Measurements from ENCODE around the gene KDM5D. TPM values are rescaled to one million over a fixed set of nuclear protein-coding genes. Genes with fewer than 3 reads are reported as not detected.

Gene KDM5D
- total and polyA plus RNA-seq, 2 donors (not counting 3 experiments of a cell fraction or from before 2014, with no cell fraction given), result 30.3 to 40.2 TPM

DNA sequence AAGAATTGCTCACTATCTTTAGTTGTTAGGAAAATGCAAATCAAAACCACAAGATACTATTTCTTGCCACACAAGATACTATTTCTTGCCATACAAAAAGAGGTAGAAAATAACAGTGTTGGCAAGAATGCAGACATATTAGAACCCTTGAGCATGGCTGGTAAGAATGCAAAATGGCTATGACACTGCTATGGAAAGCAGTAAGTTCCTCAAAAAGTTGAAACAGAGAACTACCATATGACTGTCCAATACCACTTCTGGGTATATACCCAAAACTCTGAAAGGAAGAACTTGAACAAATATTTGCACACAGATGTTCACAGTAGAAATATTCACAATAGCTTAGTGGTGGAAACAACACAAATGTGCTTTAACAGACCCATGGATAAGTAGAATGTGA lies 26.6 kb downstream of the KDM5D start:
- ChIA-PET POLR2A (no interaction called here), CTCF (no interaction called here)
- no TSS peak for BruUV-seq (replicated peaks)
- TF ChIP-seq EZH2 (IDR thresholded peaks at IDR 0.05; ENCODE audit: borderline replicate concordance, low read depth, low read length, severe bottlenecking) (no peak), POLR2AphosphoS5 (IDR thresholded peaks at IDR 0.05; ENCODE audit: insufficient read depth, low read depth, low read length) (no peak), POLR2A (IDR thresholded peaks at IDR 0.05; ENCODE audit: low read depth, low read length) (no peak)
- TF ChIP-seq, protein P1, sequence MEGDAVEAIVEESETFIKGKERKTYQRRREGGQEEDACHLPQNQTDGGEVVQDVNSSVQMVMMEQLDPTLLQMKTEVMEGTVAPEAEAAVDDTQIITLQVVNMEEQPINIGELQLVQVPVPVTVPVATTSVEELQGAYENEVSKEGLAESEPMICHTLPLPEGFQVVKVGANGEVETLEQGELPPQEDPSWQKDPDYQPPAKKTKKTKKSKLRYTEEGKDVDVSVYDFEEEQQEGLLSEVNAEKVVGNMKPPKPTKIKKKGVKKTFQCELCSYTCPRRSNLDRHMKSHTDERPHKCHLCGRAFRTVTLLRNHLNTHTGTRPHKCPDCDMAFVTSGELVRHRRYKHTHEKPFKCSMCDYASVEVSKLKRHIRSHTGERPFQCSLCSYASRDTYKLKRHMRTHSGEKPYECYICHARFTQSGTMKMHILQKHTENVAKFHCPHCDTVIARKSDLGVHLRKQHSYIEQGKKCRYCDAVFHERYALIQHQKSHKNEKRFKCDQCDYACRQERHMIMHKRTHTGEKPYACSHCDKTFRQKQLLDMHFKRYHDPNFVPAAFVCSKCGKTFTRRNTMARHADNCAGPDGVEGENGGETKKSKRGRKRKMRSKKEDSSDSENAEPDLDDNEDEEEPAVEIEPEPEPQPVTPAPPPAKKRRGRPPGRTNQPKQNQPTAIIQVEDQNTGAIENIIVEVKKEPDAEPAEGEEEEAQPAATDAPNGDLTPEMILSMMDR (IDR thresholded peaks at IDR 0.05; ENCODE audit: extremely low read depth in 1 of 2, insufficient read depth in 1 of 2, low read depth in 1 of 2, low read length in 2 of 2), result no peak
- Histone ChIP-seq H3K9me3 (replicated peaks; ENCODE audit: control insufficient read depth, insufficient read depth, low read length) (no peaks in the 10 kb centered on the region), H3K36me3 (ENCODE audit: control insufficient read depth in 2 of 2, extremely low read depth in 1 of 2, insufficient read depth in 2 of 2, low read length in 2 of 2) (peaks cover 2 to 15% of the 10 kb centered on the region in 2 experiments), H3K4me2 (ENCODE audit: insufficient read depth, low read length) (no peak overlapping the region), H4K20me1 (replicated peaks; ENCODE audit: control insufficient read depth, extremely low read depth, insufficient read depth, low read length) (no peaks in the 10 kb centered on the region), H3K27me3 (ENCODE audit: control insufficient read depth in 2 of 2, insufficient read depth in 2 of 2, low read length in 2 of 2) (no peaks in the 10 kb centered on the region), H3K9ac (replicated peaks; ENCODE audit: extremely low read depth, insufficient read depth, low read length) (no peak overlapping the region), H3K79me2 (ENCODE audit: control insufficient read depth, insufficient read depth, low read length) (no peaks in the 10 kb centered on the region), H3K9me1 (replicated peaks; ENCODE audit: control insufficient read depth, extremely low read depth, insufficient read depth, low read length) (no peaks in the 10 kb centered on the region), H3K4me3 (replicated peaks in 1 of 3; ENCODE audit: insufficient read depth in 1 of 3, low read depth in 1 of 3, low read length in 3 of 3) (no peak overlapping the region), H3K27ac (ENCODE audit: insufficient read depth, low read depth, low read length) (no peak overlapping the region), H3K4me1 (ENCODE audit: control insufficient read depth, extremely low read depth, insufficient read depth, low read length) (no peaks in the 10 kb centered on the region), H2AFZ (ENCODE audit: low read depth, low read length) (no peak overlapping the region)
- FAIRE-seq (peak; percentile 15), DNase-seq (ENCODE audit: low read depth, low spot score) (no peak)
- dilution Hi-C loops (cut with MboI; ENCODE audit: extremely low pct_ligation_motif_present, low sequenced_read_pairs), result no loop called here
- intact Hi-C loops (cut with micrococcal nuclease), result loop anchor here (10.0 kb wide), 1 partner anchor 153 kb away; no protein-coding TSS in a partner anchor

- dilution Hi-C loops (cut with MboI; ENCODE audit: extremely low pct_ligation_motif_present, low sequenced_read_pairs) (no loop called here), intact Hi-C loops (cut with micrococcal nuclease) (loop anchor here (10.0 kb wide), 1 partner anchor 152 kb away; no protein-coding TSS in a partner anchor)
- Histone ChIP-seq H3K27me3 (ENCODE audit: control insufficient read depth in 2 of 2, insufficient read depth in 2 of 2, low read length in 2 of 2) (no peaks in the 10 kb centered on the region), H3K9me3 (replicated peaks; ENCODE audit: control insufficient read depth, insufficient read depth, low read length) (no peaks in the 10 kb centered on the region), H3K4me2 (ENCODE audit: insufficient read depth, low read length) (no peak overlapping the region), H4K20me1 (replicated peaks; ENCODE audit: control insufficient read depth, extremely low read depth, insufficient read depth, low read length) (no peaks in the 10 kb centered on the region), H3K9ac (replicated peaks; ENCODE audit: extremely low read depth, insufficient read depth, low read length) (no peak overlapping the region), H3K4me3 (replicated peaks in 1 of 3; ENCODE audit: insufficient read depth in 1 of 3, low read depth in 1 of 3, low read length in 3 of 3) (no peak overlapping the region), H3K27ac (ENCODE audit: insufficient read depth, low read depth, low read length) (no peak overlapping the region), H3K36me3 (ENCODE audit: control insufficient read depth in 2 of 2, extremely low read depth in 1 of 2, insufficient read depth in 2 of 2, low read length in 2 of 2) (peaks cover 2 to 15% of the 10 kb centered on the region in 2 experiments), H3K4me1 (ENCODE audit: control insufficient read depth, extremely low read depth, insufficient read depth, low read length) (no peaks in the 10 kb centered on the region), H3K9me1 (replicated peaks; ENCODE audit: control insufficient read depth, extremely low read depth, insufficient read depth, low read length) (no peaks in the 10 kb centered on the region), H2AFZ (ENCODE audit: low read depth, low read length) (no peak overlapping the region), H3K79me2 (ENCODE audit: control insufficient read depth, insufficient read depth, low read length) (no peaks in the 10 kb centered on the region)
- no peak for FAIRE-seq
- DNase-seq (ENCODE audit: low read depth, low spot score), result no peak
- TF ChIP-seq MYC (IDR thresholded peaks at IDR 0.05; ENCODE audit: low read depth, low read length) (no peak), JUN (IDR thresholded peaks at IDR 0.05; ENCODE audit: borderline replicate concordance, insufficient read depth, insufficient read length, low read depth) (no peak), EZH2 (IDR thresholded peaks at IDR 0.05; ENCODE audit: borderline replicate concordance, low read depth, low read length, severe bottlenecking) (no peak), GATA2 (IDR thresholded peaks at IDR 0.05; ENCODE audit: insufficient read depth, insufficient read length, low read depth, low read length) (no peak), FOS (IDR thresholded peaks at IDR 0.05; ENCODE audit: borderline replicate concordance, insufficient read depth, low read length) (no peak), POLR2AphosphoS5 (IDR thresholded peaks at IDR 0.05; ENCODE audit: insufficient read depth, low read depth, low read length) (no peak), POLR2A (IDR thresholded peaks at IDR 0.05; ENCODE audit: low read depth, low read length) (no peak)
- TF ChIP-seq, protein P2, sequence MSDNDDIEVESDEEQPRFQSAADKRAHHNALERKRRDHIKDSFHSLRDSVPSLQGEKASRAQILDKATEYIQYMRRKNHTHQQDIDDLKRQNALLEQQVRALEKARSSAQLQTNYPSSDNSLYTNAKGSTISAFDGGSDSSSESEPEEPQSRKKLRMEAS (IDR thresholded peaks at IDR 0.05; ENCODE audit: insufficient read depth, insufficient read length), result no peak
- TF ChIP-seq, protein P1 (IDR thresholded peaks at IDR 0.05; ENCODE audit: extremely low read depth in 1 of 2, insufficient read depth in 1 of 2, low read depth in 1 of 2, low read length in 2 of 2), result no peak
- no TSS peak for BruUV-seq (replicated peaks)
- CTCF ChIA-PET, result no interaction called here
- POLR2A ChIA-PET, result no interaction called here
These were observed 27.4 kb downstream of the KDM5D start for GRCh38 chrY:19717146-19717545.
